NCI-H1048 (cell line): Measurements from ENCODE around the gene UQCRC1.

Experiments
- DNase-seq: peaks from one replicate; lab custom pipeline; 2025; lab: John Stamatoyannopoulos, UW

UQCRC1 gene

GRCh38 chr3:48633743-48634142 lies 24.3 kb upstream of the UQCRC1 start:
- DNase-seq = no peak

DNA sequence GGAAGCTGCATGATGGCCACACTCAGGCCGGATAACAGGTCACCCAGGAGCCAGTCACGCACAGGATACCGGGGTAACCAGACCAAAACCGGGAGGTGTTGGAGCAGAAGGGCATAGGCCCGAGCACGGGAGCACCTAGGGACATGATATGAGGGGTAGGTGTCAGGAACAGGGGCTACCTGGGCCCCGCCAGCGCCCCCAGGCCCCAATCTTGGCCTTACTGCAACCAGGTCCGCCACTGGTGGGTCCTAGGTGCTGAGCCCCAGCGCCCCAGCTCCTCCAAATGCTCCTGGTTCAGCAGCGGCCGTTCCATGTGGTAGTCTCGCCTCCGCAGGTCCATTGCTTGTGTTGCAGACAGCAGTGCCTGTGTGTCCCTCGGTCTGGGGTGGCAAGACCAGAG lies 23.8 kb upstream of the UQCRC1 start:
- DNase-seq = no peak

DNA sequence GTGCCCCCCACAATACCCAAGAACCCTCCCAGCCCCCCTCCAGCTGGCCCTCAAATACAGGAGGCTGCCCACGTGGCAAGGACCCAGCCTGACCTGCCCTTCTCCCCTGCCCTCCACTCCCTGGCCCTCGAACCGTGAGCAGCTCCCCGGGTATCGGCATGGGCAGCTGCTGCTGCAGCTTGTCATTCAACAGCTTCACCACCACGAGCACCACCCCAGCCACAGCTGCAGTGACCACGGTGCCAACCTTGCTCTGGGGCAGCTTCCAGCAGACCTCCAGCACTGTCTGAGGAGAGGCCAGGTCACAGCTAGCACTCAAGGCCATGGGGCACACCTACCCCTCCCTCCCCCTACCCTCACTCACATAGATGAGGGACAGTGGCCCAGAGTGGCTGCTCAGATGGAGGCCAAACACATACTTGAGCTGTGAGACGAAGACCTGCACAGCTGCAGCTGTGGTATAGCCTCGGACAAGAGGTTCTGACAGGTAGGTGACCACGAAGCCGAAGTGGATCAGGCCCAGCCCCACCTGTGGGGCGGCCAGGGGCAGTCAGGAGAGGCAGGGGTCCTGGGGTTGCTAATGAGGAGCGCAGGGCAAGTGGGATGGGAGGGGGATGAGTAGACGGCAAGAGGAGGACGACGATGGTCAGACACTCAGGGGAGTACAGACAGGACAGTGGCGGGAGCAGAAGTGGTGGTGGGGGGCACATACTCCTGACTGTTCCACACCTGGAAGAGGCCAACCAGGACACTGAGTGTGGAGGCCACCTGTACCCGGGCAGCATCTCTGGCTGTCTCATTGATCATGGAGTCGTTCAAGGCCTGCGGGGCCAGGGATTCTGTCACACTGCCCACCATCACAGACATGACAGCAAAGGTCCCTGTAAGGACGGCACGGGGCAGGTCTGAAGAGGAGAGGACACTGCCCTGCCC lies 22.3 kb upstream of the UQCRC1 start:
- DNase-seq = no peak

GRCh38 chr3:48630833-48631232 lies 21.4 kb upstream of the UQCRC1 start:
- DNase-seq = no peak

DNA sequence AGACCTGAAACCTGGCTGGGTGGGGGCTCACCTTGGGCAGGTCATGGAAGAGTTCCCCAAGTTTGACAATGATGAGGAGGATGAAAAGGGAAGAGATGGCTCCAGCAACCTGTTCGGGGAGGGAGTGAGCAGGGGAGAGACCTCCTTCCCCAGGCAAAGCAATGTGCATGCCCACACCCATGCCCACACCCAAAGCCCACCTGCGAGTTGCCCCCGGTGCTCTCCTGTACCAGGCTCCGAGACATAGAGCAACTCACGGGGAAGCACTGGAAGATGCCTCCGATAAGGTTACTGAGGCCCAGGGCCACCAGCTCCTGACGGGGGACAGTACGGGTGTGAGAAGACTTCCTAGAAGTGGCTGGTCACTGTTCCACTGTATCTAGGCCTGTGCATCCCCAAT lies 21.0 kb upstream of the UQCRC1 start:
- DNase-seq = no peak

DNA sequence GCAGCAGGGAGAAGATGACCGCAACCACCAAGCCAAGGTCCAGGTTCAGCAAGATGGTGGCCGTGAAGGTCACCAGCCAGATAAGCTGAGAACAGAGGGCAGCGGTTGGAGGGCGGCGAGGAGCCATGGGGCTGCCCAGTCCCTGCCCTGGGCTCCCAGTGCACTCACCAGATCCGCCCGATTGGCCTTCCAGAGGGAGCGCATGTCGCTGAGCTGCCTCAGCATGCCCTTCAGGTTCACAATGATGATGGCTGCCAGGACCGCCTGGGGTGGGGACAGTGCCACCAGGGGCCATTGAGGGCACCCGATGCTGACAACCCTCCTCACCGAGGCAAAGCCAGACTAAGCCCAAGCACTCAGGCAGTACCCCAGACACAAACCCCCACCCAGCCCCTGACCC lies 20.4 kb upstream of the UQCRC1 start:
- no peak for DNase-seq

GRCh38 chr3:48628277-48629017 lies 19.0 kb upstream of the UQCRC1 start:
- no peak for DNase-seq

DNA sequence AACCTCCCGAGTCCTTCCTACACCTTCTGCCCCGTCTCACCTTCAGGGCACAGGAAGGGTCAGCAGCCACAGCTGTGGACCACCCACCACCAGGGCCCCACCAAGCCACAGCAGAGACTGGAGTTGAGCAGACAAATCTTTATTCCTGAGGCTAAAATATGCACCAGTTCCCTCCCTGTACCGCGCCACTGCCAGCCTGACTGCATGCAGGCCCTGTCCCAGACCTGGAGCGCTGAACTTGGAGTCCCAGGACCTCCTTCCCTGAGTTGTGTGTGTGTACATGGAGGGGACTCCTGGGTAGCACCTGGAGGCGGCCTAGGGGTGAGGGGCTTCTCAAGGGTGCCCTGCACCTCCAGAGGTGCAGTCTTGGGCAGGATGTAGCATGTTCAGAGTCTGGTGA lies 16.2 kb upstream of the UQCRC1 start:
- DNase-seq = no peak

DNA sequence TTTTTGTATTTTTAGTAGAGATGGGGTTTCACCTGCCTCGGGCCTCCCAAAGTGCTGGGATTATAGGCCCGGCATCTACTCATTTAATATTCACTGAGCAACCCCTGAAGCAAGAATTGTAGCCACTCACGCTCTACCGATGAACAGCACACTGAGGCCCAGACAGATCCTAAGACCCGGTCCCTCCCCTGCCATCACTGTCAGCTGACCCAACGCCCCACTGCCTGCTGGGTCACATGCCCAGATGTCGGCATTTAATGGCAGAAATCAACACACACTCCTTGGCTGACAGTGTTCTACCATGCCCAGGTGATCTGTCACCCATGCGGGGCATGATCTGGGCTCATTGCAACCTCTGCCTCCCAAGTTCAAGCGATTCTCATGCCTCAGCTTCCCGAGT lies 15.3 kb upstream of the UQCRC1 start:
- DNase-seq = no peak

DNA sequence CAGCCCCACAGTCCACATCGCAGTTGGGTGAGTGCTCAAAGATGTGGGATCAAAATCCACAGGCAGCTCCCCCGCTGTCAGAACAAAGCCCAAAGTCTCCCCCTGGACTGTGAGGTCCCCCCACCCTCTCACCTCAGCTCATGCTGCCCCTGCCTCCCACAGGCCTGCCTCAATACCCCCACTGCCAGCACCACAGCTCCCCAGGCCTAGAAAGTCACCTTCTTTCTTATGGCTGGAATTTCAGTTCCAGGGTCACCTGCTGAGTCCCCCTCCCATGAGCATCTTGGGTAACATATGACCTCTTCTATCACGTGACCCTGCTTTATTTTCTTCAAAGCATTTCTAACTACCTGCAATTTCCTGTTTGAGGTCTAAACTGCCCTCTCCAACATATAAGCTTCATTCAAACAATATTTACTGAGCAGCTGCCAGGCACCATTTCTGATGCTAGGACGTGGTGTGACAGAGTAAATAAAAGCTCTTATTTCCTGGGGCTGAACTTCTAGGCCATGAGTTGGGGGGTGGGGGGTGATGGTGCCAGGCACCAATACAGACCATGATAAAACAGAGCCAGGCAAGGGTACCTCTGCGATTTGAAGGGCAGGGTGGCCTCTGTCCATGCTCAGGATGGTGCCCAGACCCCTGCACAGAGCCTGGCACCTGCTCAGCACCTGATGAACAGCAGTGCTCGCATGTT lies 14.6 kb upstream of the UQCRC1 start:
- DNase-seq = no peak

DNA sequence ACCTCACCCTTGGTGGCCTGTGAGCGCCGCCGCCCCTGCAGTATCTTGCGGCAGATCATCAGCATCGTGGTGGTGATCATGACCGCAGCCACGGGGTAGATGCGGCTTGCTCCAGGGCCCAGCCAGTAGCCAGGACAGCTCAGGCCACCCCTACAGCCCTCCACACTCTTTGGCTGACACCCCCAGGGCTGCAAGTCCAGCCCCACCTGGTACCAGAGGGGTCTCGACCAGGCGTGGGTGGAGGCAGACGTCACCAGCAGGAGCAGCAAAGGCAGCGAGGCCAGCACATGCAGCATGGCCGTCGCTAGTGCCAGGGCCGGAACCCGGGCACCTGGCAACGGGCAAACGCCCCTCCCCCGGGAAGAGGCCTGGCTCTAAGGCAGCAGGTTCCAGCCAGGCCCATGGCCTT lies 12.0 kb upstream of the UQCRC1 start, which contains the start of gene TMEM89:
TSS of gene TMEM89 (minus strand) at position 309 of the 409 bp plus-strand sequence. CDS start at position 296, 13 bp downstream.
- DNase-seq = no peak

DNA sequence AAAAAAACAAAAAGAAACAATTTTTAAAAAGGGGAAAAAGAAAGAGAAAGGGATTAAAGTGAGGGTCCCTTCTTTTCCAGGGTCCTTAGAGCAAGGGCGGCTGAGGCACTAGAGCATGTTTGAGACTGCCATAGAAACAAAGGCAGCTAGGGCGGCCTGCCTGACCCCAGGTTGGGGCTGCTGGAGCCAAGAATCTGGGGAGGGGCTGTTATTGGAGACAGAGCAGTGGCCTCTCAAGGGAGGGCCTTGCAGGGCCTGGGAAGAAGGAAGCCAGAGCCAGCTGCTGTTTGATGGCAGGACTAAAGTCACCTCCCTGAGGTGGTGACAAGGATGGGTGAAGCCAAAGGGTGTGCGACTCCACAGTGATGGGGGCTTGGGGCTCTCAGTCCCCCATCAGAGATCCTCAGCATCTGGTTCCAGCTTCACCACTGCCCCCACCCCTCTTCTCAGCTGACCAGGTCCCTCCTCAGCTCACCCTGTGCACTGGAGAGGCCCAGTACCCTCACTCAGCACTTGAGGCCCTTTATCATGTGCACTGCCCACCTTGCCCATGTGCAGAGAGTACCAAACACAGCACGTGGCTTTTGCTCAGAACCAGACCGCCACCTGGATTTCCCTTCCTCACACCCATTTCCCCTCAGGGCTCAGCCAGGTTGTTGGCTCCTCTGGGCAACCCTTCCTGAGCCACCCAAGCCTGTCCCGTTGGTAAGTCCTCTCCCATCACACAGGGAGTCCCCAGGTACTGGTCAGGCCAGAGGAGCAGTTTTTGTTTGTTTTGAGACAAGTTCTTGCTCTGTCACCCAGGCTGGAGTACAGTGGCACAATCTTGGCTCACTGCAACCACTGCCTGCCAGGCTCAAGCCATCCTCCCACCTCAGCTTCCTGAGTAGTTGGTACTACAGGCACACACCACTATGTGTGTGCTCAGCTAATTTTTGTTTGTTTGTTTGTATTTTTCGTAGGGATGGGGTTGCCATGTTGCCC lies 10.4 kb upstream of the UQCRC1 start:
- no peak for DNase-seq

DNA sequence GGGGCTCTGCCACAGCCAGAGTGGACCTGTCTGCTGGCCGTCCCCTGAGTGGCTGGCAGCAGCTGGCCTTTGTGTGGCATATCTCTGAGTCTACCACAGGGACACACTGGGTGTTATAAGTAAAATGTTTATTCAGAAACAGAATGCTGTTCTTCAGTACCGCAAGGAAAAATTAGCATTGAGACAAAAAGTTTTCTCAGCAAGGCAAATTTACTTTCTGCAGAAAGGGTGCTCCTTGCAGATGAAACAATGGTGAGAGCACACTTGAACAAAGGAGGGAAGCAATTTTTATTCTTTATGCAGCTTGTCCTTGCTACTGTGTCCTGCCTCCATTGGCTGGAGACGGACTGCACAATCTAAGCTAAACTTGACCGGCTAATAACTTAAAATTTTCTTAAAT lies 8.1 kb upstream of the UQCRC1 start:
- DNase-seq = no peak

DNA sequence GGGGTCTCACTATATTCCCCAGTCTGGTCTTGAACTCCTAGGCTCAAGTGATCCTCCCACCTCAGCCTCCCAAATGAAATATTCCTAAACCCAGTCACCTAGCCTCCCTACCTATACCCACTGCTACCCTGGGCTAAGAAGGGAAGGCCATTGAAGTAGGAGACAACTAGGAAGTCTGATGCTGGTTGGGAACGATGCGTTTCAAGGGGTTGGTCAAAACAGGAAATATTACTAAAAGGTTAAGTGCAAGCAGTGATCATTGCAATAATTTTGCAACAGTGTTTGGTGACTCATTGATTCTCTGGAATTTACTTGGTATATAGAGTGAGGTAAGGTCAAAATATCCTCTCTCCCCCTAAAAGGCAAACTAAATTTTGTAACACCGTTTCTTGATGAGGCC lies 4.6 kb upstream of the UQCRC1 start:
- no peak for DNase-seq

DNA sequence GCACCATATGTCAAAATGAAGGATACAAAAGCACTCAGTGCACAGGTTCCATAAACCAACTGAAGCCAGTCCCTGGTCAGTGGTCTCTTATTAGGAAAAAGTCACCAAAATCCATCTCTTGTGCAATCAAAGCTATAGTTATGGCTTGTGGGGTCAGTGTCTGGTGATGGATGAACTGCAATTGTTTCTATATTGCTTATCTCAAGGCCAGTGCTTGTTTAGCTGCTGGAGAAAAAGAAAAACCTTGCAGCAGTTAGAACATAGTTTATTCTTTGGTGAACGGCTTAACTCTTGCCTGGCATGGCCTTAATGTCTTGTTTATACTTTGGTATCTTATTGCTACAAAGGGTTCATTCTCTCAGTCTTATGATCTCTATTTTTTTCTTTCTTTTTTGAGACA lies 2.9 kb upstream of the UQCRC1 start:
- DNase-seq = no peak

- DNase-seq = no peak
Observed at GRCh38 chr3:48607519-48607918, 1.9 kb downstream of the UQCRC1 start.

DNA sequence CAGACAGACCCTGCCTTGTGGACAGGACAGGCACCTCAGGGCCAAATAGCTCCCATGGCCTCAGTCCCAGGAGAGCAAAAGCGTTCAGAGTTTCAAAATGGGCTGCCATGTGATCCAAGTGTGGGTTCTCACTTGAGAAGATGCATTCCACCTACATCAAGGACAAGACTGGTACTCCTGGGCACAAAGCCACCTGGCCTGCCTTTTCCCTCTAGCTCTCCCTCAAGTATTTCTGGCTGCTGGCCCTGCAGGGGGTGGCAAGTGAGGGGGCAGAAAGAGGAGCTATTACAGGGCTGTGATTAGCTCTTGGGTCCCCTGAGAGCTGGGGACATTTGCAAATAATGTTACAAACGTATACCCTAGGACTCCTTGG lies 7.8 kb downstream of the UQCRC1 start:
- DNase-seq = no peak

- no peak for DNase-seq
Observed at GRCh38 chr3:48600711-48601621, 8.5 kb downstream of the UQCRC1 start.

- no peak for DNase-seq
Observed at GRCh38 chr3:48599509-48600285, 9.7 kb downstream of the UQCRC1 start.
